ENCODE measurements around the gene CCR3.

Gene CCR3

GRCh38 chr3:46277476-46277875 is 35.2 kb downstream of the CCR3 start:
- no peak for DNase-seq

GRCh38 chr3:46278816-46279672 is 36.8 kb downstream of the CCR3 start:
- DNase-seq = no peak

GRCh38 chr3:46280105-46280797 is 38.0 kb downstream of the CCR3 start:
- no peak for DNase-seq

GRCh38 chr3:46281551-46281950 is 39.3 kb downstream of the CCR3 start:
- no peak for DNase-seq

- no peak for DNase-seq
These were observed 39.8 kb downstream of the CCR3 start for GRCh38 chr3:46282041-46282440.

- no peak for DNase-seq
These were observed 40.4 kb downstream of the CCR3 start for GRCh38 chr3:46282696-46283095.

GRCh38 chr3:46283881-46284450 is 41.7 kb downstream of the CCR3 start:
- DNase-seq = no peak

GRCh38 chr3:46284981-46285683 is 42.9 kb downstream of the CCR3 start:
- no peak for DNase-seq

GRCh38 chr3:46285931-46286619 is 43.8 kb downstream of the CCR3 start:
- DNase-seq = no peak

- no peak for DNase-seq
These were observed 44.8 kb downstream of the CCR3 start for GRCh38 chr3:46286947-46287565.

GRCh38 chr3:46289551-46289950 is 47.3 kb downstream of the CCR3 start:
- DNase-seq = no peak

- DNase-seq = no peak
These were observed 47.7 kb downstream of the CCR3 start for GRCh38 chr3:46289966-46290365.

GRCh38 chr3:46291046-46291445 is 48.8 kb downstream of the CCR3 start:
- DNase-seq = no peak

GRCh38 chr3:46293035-46293724 is 50.9 kb downstream of the CCR3 start:
- DNase-seq = no peak

- DNase-seq = no peak
These were observed 52.0 kb downstream of the CCR3 start for GRCh38 chr3:46293991-46294833.

- no peak for DNase-seq
These were observed 54.6 kb downstream of the CCR3 start for GRCh38 chr3:46296826-46297225.

- DNase-seq = no peak
These were observed 55.6 kb downstream of the CCR3 start for GRCh38 chr3:46297658-46298423.

GRCh38 chr3:46298871-46299607 is 56.8 kb downstream of the CCR3 start:
- DNase-seq = no peak

All from SHP77 treated with DMSO at 0.1 percent for 48 hours (cell line).